GM12891 (cell line): ENCODE data around the gene ACE.

Experiments
- POLR2A ChIP-seq: IDR thresholded peaks from 2 replicates; pipeline ENCODE4 v1.6.1; 2011; ENCODE audit warnings: low read depth, low read length, control low read depth
- POLR2AphosphoS5 ChIP-seq: IDR thresholded peaks from 2 replicates; pipeline ENCODE4 v1.6.1; 2011; ENCODE audit warnings: low read depth, low read length, control low read depth
- POU2F2 ChIP-seq: IDR thresholded peaks from 2 replicates; pipeline ENCODE4 v1.6.1; 2011; ENCODE audit warnings: low read depth, mild to moderate bottlenecking, control low read depth, low read length, moderate library complexity
- SPI1 ChIP-seq: IDR thresholded peaks from 2 replicates; pipeline ENCODE4 v1.6.1; 2011; ENCODE audit warnings: low read depth, low read length, control low read depth
- TAF1 ChIP-seq: IDR thresholded peaks from 2 replicates; pipeline ENCODE4 v1.6.1; 2011; ENCODE audit warnings: low read depth, low read length, control low read depth

DNA sequence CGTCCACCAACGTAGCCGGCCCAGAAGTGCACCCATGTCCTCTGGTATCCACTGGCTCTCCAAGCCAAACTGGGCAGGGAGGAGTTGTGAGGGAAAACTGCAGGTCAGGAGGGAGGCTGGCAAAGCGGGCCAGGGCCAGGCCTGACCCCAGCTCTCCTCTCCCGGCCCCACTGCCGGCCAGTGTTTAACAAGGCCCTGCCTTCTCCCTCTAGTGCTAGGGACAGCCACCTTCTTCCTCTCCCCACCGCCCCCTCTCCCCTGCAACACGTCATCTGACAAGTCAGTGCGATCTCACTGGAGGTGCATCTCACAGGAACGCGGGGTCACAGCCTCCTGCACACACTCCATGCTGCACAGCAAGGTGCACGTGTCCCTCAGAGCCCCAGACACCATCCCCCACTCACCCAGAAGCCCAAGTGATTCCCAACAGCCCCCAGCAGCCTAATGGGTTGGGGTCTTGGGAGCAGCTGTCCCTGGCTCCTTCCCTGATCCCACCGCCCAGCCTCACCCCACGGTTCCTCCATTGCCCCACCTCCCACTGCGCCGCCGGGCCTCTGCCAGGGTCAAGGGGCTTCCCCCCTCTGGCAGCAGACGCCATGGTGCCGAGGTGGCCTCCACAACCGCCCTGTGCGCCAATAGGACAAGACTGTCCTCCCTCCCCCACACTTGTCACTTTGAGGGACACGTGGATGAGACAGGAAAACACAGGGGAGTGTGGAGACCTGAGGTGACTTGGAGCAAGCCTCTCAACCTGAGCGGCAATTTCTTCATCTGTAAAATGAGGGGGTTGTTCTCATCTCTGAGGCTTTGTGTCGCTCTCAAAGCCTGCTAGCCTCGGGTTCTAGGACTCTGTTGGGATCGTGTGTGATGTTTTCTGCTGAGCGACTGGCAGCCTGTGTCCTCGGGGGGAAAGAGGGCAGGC lies 1.1 kb upstream of the ACE start:
- TF ChIP-seq POLR2AphosphoS5 (no peak), POLR2A (no peak), TAF1 (no peak), SPI1 (no peak), POU2F2 (no peak)
